HG02852 (cell line): ENCODE data around the gene NSUN5.
"Not testable (repeated sequence)": the region's sequence is repeated elsewhere in the genome, so short reads cannot be mapped to it uniquely, and the experiment has no call there.

Experiments
- ATAC-seq: cut with Tn5 transposase; IDR thresholded peaks from one replicate; pipeline ENCODE4 v1.9.1; 2021; ENCODE audit warnings: mild to moderate bottlenecking, moderate library complexity; ENCODE audit not compliant: unreplicated experiment

The NSUN5 gene

DNA sequence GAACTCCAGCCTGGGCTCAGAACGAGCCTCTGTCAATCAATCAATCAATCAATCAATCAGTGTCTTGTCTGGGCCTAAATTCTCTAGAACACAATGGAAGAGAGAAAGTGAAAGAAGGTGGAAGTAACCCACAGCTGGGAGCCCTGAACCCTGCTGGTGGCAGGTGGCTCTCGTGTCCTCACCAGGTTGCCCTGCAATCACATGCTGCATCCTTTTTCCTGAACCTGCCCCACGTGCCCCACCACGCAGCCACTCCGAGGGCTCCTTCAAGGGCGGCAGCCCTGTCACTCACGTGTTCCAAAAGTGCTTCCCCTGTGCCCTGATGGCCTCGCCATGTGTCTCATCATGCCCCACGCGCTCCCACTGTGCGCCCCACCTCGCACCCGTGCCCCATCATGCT, 18.8 kb upstream of the NSUN5 start:
- ATAC-seq = not testable (repeated sequence)

GRCh38 chr7:73325424-73325823, 16.8 kb upstream of the NSUN5 start:
- ATAC-seq = not testable (repeated sequence)

DNA sequence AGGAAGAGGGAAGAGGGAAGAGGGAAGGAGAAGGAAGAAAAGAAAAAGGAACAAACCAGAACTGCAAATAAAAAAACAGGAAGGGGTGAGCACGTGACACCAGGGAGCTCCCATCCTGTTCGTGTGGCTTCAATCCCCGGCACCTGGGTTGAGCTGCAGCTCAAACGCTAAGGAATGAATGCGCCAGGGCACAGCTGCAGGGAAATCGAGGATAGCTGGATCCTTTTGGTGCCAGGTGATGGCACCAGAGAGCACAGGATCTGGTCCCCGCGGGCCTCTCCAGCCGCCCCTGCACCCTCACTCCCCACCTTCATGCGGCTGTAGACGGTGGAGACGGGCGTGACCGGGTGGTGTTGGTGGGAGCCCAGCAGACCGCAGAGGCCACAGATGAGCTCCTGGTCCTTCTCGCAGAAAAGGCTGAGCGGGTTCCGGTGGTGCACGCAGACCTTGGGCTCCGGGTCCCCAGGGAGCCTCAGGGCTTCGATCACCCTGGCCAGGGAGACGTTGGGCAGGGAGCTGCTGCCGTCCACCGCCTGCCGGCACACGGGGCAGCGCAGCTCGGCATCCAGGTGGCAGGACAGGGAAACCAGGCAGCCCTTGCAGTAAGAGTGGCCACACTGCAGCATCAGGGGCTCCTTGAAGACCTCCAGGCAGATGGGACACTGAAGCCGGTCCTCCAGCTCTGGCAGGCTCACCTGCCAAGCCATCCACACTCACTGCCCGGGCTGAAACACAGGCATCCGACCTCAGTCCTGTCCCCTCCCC, 15.6 kb upstream of the NSUN5 start:
- ATAC-seq = not testable (repeated sequence)

DNA sequence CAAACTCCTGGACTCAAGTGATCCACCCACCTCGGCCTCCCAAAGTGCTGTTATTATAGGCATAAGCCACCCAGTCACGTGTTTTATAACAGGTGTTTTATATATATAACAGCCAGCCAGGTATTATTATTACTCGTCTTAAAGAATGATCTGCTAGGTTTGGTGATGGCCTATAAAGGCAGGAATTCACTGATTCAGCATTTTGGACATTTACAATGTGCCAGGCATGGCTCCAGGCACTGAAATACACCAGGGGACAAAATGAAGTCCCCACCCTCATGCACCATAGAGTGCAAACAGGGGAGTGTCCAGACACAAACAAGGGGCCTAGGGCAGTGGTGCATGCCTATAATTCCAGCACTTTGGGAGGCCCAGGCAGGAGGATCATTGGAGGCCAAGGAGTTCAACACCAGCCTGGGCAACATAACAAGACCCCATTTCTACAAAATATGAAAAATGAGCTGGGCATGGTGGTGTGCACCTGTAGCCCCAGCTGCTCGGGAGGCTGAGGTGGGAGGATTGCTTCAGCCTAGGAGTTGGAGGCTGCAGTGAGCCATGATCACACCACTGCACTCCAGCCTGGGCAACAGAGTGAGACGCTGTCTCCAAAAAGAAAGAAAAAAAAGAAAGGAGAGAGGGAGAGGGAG, 14.9 kb upstream of the NSUN5 start:
- not testable (repeated sequence) for ATAC-seq

DNA sequence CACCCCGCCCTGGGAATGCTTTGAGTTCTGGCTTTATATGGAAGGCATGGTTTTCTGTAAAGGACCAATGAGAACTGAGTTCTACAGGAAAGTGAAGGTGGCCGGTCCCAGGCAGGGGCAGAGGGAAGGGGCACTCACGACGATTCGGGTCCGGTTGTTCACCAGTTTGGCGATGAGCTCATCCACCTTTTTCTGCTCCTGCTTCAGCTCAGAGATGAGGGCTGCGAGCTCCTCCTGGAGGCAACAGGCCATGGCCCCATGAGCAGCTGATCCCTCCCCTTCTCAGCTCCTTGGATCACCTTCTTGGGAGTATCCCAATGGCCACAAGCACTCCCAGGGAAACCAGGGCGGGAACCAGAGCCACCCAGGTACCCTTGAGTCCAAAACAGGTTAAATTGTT, 11.4 kb upstream of the NSUN5 start:
- ATAC-seq = not testable (repeated sequence)

DNA sequence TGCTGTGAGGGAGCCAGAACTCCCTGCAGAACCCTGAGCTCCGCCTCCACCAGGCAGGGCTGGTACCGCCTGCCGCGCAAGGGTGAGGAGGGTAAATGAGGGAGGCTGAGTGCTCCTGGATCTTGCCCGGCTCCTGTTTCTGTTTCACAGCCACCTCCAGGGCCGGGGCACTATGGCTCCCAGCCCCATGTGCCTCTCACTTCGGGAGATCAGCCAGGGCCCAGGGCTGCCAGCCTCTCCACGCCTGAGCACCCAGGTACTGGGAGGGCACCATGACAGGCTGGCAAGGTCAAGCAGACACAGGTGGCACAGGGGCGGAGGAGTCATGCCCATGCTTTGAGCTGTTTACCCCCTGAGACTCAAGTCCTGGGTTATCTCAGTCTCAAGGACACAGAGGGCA, 10.9 kb upstream of the NSUN5 start:
- ATAC-seq = not testable (repeated sequence)

- ATAC-seq = not testable (repeated sequence)
These were observed 10.1 kb upstream of the NSUN5 start for GRCh38 chr7:73318656-73319204.

- ATAC-seq = no peak
These were observed 7.9 kb upstream of the NSUN5 start for GRCh38 chr7:73316521-73316920.

DNA sequence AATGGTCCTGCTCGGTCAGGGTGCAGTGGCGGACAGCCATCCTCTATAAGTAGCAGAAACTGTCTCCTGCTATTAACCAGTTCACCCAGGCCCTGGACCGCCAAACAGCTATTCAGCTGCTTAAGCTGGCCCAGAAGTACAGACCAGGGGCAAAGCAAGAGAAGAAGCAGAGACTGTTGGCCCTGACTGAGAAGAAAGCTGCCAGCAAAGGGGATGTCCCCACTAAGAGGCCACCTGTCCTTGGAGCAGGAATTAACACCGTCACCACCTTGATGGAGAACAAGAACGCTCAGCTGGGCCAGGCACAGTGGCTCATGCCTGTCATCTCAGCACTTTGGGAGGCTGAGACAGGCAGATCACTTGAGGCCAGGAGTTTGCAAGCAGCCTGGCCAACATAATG, 5.6 kb upstream of the NSUN5 start:
- ATAC-seq = no peak

GRCh38 chr7:73313521-73313906, 4.9 kb upstream of the NSUN5 start:
- no peak for ATAC-seq

- ATAC-seq = no peak
These were observed 4.3 kb upstream of the NSUN5 start for GRCh38 chr7:73312831-73313520.

DNA sequence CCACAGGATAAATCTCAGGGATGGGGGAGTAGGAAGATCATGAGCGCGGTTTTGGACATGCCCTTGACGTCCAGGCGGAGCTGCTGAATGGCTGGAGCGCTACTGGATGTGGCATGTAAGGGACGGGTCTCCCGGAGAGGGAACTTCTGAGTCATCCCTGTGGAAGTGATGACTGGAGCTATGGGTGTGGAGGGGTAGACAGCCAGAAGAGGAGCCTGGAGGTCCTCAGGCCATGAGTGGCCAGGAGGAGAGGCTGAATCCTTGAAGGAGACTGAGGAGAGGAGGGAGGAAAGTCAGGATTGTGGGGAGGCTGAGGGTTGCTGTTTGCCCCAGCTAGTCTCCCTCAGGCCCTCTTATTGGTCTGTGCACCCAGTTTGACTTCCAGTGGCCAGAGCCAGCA, 2.8 kb upstream of the NSUN5 start:
- not testable (repeated sequence) for ATAC-seq

DNA sequence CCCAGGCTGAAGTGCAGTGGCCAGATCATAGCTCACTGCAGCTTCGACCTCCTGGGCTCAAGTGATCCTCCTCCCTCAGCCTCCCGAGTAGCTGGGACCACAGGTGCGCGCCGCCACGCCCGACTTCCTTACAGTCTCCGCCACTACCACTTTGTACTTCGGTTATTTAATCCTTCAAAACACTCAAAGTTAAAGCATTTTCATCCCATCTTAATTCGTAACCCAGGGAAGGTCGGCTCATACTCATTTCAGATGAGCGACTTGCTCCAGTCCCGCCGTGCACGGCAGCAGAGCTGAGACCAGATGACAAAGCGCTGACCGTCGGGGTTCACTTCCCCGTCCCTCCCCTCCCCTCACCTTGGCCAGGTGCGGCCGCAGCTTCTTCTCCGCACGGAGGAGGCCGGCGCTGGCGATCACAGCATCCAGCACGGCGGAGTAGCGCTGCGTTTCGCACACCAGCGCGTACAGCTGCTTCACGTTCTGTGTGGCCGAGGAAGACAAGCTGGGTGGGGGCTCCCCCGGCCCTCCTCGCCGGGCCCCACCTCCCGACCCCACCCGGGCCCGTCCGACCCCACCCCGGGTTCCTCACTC, 457 bp downstream of the NSUN5 start:
- ATAC-seq = peak; percentile 39

- no peak for ATAC-seq
These were observed 1.2 kb downstream of the NSUN5 start for GRCh38 chr7:73307436-73307835.

- not testable (repeated sequence) for ATAC-seq
These were observed 3.8 kb downstream of the NSUN5 start for GRCh38 chr7:73304612-73305387.

- no peak for ATAC-seq
These were observed 4.6 kb downstream of the NSUN5 start for GRCh38 chr7:73304071-73304470.

GRCh38 chr7:73303546-73303945, 5.1 kb downstream of the NSUN5 start:
- ATAC-seq = no peak

DNA sequence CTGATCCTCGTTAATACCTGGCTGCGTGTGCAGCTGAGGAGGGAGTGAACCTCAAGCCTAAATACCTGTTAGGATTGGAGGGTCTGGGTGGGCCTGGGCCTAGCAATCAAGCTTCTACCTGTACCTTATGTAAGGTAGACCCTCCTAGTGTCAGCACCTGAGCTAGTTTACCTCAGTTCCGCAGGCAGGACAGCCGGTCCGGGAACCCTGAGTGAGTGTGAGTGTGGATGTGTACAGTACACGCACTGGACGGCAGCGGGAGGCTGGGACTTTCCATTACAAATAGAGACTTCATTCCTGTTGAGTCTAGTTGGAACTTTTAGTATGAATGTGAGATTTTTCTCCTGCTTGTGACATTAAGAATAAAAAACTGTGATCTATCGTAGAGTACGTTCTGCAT, 5.8 kb downstream of the NSUN5 start:
- not testable (repeated sequence) for ATAC-seq

GRCh38 chr7:73301108-73301507, 7.5 kb downstream of the NSUN5 start:
- ATAC-seq = not testable (repeated sequence)

DNA sequence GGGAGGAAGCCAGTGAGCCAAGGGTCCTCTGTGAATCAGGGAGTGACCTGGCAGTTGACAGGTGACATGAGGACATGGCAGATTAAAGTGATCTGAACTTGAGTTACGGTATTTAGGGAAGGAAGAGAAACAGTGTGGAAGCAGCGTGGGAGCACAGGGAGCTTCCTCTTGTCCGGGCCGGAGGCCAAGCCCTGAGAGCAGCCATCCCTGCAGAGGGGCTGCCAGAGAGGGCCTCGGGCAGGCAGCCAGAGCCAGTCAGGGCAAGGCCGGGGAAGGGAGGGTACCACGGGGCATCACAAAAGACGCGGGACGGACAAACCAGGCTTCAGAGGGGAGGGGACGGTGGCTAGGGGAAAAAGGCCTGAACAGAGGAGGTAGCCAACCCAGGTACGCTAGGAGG, 8.8 kb downstream of the NSUN5 start:
- ATAC-seq = not testable (repeated sequence)
